GM12878 (cell line): ENCODE data around the gene CKMT2.

Experiments used
- CBX3 ChIP-seq: fragments of 200-600 bp; sonication (generic); IDR thresholded peaks from 2 replicates; pipeline ENCODE4 v1.6.1; 2016; ENCODE audit warnings: low read depth, borderline replicate concordance
- FOXM1 ChIP-seq: IDR thresholded peaks from 2 replicates; pipeline ENCODE4 v1.6.1; 2012; ENCODE audit warnings: low read depth, mild to moderate bottlenecking, inconsistent platforms, low read length, moderate library complexity
- MYB ChIP-seq: fragments of 150-350 bp; IDR thresholded peaks from 2 replicates; pipeline ENCODE4 v1.6.1; 2014; ENCODE audit warnings: mild to moderate bottlenecking, low read depth, low read length, borderline replicate concordance
- NRF1 ChIP-seq: conservative IDR thresholded peaks from 2 replicates; pipeline ENCODE4 v1.6.1; 2011; ENCODE audit warnings: mild to moderate bottlenecking, low read depth, low read length, improper control_type of control experiment
- REST ChIP-seq: IDR thresholded peaks from 2 replicates; pipeline ENCODE4 v1.6.1; 2012; ENCODE audit warnings: mild to moderate bottlenecking, low read depth, low read length
- ZNF384 ChIP-seq: IDR thresholded peaks from 2 replicates; pipeline ENCODE4 v1.6.1; 2012; ENCODE audit warnings: low read depth, mild to moderate bottlenecking, low read length, improper control_type of control experiment, borderline replicate concordance
- TF ChIP-seq, protein P1 (sequence below), 3 experiments: IDR thresholded peaks in 2 of 3; conservative IDR thresholded peaks in 1 of 3; 2 replicates each; pipeline ENCODE4 v1.5.1; 2011; ENCODE audit warnings: low read depth in 3 of 3, low read length in 3 of 3, mild to moderate bottlenecking in 3 of 3, control low read depth in 2 of 3, moderate library complexity in 2 of 3, inconsistent platforms in 1 of 3, mixed read lengths in 1 of 3; ENCODE audit not compliant: control insufficient read depth in 2 of 3, insufficient read depth in 1 of 3; ENCODE audit errors: extremely low read depth in 1 of 3

- TF ChIP-seq, protein P1, sequence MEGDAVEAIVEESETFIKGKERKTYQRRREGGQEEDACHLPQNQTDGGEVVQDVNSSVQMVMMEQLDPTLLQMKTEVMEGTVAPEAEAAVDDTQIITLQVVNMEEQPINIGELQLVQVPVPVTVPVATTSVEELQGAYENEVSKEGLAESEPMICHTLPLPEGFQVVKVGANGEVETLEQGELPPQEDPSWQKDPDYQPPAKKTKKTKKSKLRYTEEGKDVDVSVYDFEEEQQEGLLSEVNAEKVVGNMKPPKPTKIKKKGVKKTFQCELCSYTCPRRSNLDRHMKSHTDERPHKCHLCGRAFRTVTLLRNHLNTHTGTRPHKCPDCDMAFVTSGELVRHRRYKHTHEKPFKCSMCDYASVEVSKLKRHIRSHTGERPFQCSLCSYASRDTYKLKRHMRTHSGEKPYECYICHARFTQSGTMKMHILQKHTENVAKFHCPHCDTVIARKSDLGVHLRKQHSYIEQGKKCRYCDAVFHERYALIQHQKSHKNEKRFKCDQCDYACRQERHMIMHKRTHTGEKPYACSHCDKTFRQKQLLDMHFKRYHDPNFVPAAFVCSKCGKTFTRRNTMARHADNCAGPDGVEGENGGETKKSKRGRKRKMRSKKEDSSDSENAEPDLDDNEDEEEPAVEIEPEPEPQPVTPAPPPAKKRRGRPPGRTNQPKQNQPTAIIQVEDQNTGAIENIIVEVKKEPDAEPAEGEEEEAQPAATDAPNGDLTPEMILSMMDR (IDR thresholded peaks at IDR 0.05 in 2 of 3, conservative IDR thresholded peaks at IDR 0.05 in 1 of 3; ENCODE audit: control insufficient read depth in 2 of 3, extremely low read depth in 1 of 3, insufficient read depth in 1 of 3, low read depth in 3 of 3, low read length in 3 of 3), result no peak
- TF ChIP-seq REST, result no peak
- no peak for TF ChIP-seq FOXM1
- no peak for TF ChIP-seq MYB
- TF ChIP-seq NRF1, result no peak
- no peak for TF ChIP-seq CBX3
- TF ChIP-seq ZNF384, result no peak
These were observed 59.0 kb downstream of the CKMT2 start for GRCh38 chr5:81292130-81292529.
